Embryonic facial prominence (tissue), 1 donor: ENCODE results near the gene RNF20.
"Not testable (repeated sequence)": the region's sequence is repeated elsewhere in the genome, so short reads cannot be mapped to it uniquely, and the experiment has no call there.

ENCODE experiments used
- DNase-seq: peaks from one replicate; pipeline ENCODE4 v3.0.0-alpha.2; 2016; ENCODE audit errors: extremely low spot score

The RNF20 gene

GRCh38 chr9:101536938-101537337, 3.3 kb downstream of the RNF20 start:
- no peak for DNase-seq

DNA sequence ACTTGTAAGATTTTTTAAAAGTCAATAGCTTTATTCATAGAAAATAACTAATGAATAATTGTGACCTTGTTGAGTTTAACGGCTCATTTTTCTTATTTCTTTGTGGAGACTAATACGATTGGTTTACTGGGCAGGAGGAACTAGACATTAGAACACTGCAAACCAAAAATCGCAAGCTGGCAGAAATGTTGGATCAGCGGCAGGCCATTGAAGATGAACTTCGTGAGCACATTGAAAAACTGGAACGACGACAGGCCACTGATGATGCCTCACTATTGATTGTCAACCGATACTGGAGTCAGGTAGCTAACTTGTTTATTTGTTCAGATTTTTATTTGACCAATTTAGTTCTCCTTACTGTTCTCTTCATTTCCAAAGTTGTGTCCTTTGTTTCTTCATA, 6.4 kb downstream of the RNF20 start:
- no peak for DNase-seq

GRCh38 chr9:101543098-101543735, 9.6 kb downstream of the RNF20 start:
- DNase-seq: no peak

- DNase-seq: not testable (repeated sequence)
Measured at GRCh38 chr9:101549472-101550098, 15.9 kb downstream of the RNF20 start.

- DNase-seq: no peak
Measured at GRCh38 chr9:101561740-101562139, 28.1 kb downstream of the RNF20 start.

DNA sequence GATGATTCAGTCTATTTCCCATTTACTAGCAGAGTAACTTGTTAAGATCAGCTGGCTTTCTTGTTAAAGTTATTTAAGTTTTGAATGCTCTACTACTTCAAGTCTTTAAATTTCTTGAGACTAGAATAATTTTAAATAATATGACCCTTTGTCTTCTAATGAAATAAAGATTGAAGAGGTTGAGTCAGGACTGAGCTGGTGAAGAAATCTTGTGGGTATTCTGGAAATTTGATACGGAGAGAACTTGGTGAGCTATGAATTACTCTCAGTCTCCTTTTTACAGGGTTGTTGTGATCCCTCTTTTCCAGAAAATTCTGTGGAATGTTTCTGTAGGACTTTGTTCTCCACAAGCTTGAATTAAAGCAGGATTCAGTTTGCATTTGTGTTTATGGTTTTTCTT, 29.3 kb downstream of the RNF20 start:
- DNase-seq: no peak

DNA sequence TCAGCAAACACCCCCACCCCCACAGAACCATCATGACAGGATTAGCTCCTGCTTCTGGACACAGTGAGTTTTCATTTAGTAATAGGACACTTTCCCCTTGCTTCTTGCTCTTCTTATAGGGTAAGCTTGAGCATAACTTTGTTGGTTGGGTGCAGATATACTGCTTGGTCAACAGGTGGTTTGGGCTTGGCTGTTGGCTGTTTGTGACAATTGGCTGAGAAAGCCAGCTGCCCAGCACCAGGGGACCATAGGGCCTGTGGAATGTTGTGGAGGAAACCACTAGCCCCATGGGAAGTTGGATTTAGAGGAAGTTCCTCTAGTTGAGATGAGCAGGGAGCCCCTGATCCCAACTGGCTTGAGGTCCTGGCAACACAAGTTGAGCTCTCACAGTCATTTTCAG, 30.6 kb downstream of the RNF20 start:
- DNase-seq: no peak

DNA sequence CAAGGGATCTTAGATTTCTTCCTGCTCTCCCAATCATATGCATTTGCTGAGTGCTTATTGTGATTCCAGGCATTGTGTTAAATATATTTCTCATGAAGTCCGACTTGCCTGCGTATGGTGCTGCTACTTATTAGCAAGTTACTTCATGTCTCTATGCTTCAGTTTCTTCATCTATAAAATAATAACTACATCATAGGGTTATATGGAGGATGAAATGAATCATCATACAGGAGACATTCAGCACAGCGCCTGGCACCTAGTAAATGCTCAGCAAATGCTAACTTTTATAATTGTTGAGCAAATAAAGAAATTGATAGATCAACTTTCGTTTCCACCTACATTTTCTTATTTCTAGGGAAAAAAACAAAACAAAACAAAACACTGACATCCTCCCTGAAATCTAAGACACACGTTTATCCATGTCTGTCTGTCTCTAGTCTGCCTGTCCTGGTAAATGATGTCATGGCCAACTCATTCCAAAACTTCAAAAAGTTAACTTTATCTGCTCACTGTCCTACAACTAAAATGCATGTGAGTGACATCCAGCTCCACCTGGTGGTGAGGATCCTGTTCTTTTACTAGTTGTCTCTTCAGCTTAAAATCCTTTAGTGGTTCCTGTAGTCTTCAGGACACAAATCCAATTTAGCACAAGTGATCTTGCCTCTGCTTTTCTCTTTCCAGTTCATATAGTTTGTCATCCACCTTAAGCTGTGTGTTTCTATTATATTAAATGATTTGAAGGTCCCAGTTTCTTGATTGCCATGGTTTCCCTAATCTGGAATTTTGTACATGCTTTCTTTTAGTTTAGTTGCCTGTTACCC, 33.5 kb downstream of the RNF20 start:
- no peak for DNase-seq

DNA sequence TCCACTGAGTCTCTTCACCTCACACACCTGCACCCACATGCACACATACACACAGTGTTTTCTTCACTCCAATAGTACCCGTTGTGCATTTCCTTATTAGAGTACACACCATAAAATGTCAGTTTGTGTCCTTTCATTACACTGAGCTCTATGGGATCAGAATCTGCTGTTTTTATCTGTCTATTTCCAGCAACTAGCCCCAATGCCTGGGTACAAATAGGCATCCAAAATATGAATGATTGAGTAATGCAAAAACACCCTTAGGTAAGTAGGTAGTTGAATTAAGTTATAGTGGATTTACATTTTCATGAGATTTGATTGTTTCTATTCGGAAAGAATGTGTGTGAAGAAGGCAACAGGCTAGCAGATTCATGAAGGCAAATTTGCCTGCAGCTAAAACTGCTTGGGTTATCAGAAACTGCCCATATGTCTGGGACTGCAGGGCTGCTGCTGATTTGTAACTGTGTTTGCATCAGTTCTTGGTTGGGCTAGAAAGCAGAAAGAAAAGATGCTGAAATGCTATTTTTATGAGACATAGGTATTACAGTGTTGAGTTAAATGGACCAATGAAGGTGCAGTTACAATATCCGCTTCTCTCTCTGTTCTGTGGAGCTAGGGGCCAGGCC, 34.2 kb downstream of the RNF20 start:
- no peak for DNase-seq

DNA sequence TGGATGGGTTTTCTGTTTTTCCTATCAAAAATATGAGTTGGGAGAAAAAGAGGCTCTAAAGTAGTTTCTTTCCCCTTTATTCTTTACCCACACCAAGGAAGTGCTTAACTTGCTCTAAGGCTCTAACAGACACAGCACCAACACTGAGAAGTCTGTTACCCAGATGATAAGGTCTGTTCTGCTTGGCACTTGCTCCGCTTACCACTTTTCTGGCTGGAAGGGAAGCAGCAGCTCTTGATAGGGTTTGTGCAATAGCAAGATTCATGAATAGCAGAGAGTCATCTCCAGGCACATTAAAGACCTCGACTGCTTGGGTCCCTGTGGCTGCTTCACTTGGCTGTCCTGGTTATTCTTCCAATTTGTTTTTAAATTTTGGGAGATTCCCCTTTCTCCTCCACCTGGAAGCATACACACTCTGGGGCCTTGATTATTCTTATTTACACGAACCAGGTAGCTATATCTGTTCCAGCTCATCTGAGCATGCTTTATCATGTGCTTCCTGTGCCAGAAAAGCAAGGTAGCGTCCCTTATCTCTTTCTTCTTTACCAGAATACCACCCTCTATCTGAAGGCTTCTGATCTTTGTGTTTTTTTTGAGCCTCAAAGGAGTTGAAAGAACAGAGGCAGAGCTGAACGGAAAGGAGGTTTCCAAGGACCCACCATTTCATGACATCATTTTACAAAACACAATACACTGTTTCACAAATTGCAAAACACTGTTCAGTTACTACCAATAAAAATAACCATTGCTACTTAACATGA, 36.3 kb downstream of the RNF20 start:
- no peak for DNase-seq

- no peak for DNase-seq
Measured at GRCh38 chr9:101571114-101571513, 37.5 kb downstream of the RNF20 start.

DNA sequence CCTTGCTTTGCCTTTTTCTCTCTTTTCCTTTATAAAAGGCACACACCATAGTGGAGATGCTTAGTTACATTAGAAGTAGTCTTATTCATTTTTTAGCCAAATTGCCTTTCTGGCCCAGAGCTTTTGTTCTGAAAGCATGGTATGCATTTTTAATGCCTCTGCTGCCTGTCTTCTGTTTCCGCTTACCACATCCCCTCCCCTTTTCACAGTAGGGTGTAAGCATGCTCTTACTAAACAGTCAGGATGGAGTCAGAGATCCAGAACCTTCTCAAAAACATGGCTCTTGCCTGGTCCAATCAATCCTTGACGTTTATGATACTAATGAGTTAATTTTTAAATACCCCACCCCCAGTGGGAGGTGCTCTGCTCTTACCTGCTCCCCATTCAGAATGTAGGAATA, 38.7 kb downstream of the RNF20 start:
- DNase-seq: no peak

DNA sequence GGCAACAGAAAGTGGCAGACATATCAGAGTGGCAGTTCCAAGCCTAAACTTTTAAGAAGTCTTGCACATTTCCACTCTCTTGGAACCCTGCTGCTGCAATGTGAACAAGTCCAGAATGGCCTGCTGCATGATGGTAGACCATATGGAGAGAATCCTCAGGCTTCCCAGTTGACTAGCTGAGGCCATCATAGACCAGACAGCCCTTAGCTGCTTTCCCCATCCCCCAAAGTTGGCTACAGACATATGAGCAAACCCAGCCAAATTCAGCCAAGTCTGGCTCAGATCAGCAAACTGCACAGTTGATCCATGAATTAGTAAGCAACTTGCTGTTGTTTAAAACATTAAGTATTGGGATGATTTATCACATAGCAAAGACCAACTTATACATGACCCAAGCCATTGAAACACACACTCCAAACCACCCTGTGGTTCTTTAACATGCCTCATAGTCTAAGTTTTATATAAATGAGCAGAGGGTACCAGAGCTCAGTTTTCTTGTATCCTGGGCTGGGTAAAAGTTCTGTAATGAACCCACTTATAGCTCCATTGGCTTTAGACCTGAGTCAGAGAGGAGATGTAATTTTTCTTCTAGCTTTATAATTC, 41.2 kb downstream of the RNF20 start:
- no peak for DNase-seq

DNA sequence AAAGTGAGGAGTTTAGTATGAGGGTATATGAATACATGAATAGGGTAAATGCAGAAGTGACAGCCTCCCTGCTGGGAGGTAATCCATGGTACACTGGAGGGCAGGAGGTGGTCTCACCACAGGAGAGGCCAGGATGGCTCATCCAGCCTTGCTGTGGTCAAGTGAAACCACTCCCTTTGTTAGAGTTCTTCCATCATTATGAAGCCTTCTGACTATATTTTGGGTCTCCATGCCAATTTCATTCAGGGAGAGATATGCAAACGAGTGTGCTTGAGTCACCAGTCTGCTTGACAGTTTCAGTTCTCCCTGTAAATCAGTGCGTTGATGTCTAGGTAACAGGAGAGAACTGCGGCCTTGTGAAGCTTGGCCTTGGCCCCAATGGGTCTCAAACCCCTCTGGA, 44.7 kb downstream of the RNF20 start:
- no peak for DNase-seq

GRCh38 chr9:101579711-101580545, 46.3 kb downstream of the RNF20 start:
- no peak for DNase-seq

GRCh38 chr9:101582553-101582952, 48.9 kb downstream of the RNF20 start:
- no peak for DNase-seq

- DNase-seq: no peak
Measured at GRCh38 chr9:101585740-101586139, 52.1 kb downstream of the RNF20 start.

DNA sequence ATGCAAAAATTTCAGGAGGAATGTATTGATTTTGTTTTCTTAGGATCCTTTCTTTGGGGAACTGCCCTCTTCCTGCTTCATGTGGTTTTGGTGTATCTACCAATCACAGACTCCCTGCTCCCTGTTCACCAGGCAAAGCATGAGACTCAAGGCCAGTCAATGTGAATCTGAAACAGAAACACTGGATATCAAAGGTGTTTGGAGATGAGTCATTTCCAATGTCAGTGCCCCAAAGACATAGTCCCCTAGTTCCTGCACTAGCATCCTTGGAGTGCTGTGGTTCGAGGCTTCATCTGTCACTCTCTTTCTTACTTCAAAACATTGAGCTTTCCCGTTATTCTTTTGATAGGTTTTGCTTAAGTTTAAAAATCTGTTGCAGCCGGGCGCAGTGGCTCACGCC, 53.0 kb downstream of the RNF20 start:
- DNase-seq: no peak

DNA sequence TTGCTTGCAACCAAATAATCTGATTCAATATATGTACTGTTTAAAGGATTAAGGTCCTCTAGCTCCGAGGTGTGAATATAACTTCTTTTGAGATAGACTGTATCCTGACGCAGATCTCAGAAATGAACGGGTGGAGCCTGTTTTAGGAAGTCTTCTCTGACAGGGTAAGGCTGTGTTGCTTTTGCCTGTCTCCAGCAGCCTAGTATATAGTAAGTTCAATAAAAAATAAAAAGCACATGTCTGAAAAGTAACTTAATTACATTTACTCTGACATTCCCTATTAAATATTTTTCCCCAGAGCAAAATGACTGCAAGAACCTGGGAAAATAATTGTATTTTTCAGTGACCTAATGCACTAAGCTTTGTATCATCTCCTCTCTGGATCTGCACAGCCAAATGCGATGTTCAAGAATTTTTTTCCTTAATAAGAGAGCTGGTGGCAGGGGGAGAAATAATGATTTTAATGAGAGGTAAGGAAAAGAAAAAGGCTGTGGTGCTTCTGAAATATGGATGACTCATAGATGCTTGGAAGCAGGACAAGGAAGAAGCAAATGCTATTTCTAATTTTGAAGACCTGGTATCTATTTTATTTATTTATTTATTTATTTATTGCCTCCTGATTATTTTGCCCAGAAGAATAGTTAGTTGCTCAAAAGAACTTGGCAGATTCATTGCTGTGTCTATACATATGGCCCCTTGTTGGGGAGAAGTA, 53.8 kb downstream of the RNF20 start:
- DNase-seq: no peak

GRCh38 chr9:101590074-101590473, 56.4 kb downstream of the RNF20 start:
- not testable (repeated sequence) for DNase-seq
